AG10803 (cell line): ENCODE results near the gene TP53BP2.
A peak's percentile ranks its signal among the peaks of the same experiment; 100 is the strongest.

Source experiments
- DNase-seq: peaks from one replicate; pipeline ENCODE4 v3.0.0; 2010; ENCODE audit warnings: low read depth
- H3K4me3 ChIP-seq: 2 replicates; pipeline ENCODE4 v1.5.1; 2011; ENCODE audit warnings: mild to moderate bottlenecking, low read length, control low read depth
- CTCF ChIP-seq: conservative IDR thresholded peaks from 2 replicates; pipeline ENCODE4 v1.5.1; 2011; ENCODE audit warnings: mild to moderate bottlenecking, low read length, control low read depth, inconsistent platforms

Gene TP53BP2

GRCh38 chr1:223776075-223776814, 69.5 kb downstream of the TP53BP2 start:
- H3K4me3 ChIP-seq, result no peak overlapping the region
- DNase-seq, result peak; percentile 69
- no peak for TF ChIP-seq CTCF

GRCh38 chr1:223775711-223776074, 70.1 kb downstream of the TP53BP2 start:
- H3K4me3 ChIP-seq, result no peak overlapping the region
- DNase-seq, result no peak
- TF ChIP-seq CTCF, result no peak

- no peak for TF ChIP-seq CTCF
- no peak overlapping the region for H3K4me3 ChIP-seq
- DNase-seq, result no peak
These were observed 70.7 kb downstream of the TP53BP2 start for GRCh38 chr1:223775054-223775453.

- H3K4me3 ChIP-seq, result no peak overlapping the region
- no peak for DNase-seq
- no peak; the same call in 1 of the 2 replicates for TF ChIP-seq CTCF
These were observed 71.5 kb downstream of the TP53BP2 start for GRCh38 chr1:223774134-223774814.

GRCh38 chr1:223772771-223773160, 73.0 kb downstream of the TP53BP2 start:
- no peak overlapping the region for H3K4me3 ChIP-seq
- TF ChIP-seq CTCF, result no peak
- no peak for DNase-seq

GRCh38 chr1:223771814-223772770, 73.7 kb downstream of the TP53BP2 start:
- no peak for TF ChIP-seq CTCF
- no peak overlapping the region for H3K4me3 ChIP-seq
- DNase-seq, result peak; percentile 74
